Measurements from ENCODE around the gene RABL2B. TPM values are rescaled to one million over a fixed set of nuclear protein-coding genes. Genes with fewer than 3 reads are reported as not detected.
"Not testable (repeated sequence)": the region's sequence is repeated elsewhere in the genome, so short reads cannot be mapped to it uniquely, and the experiment has no call there.

Gene RABL2B
- polyA plus RNA-seq (ENCODE audit: insufficient read length) = 21.8 TPM

GRCh38 chr22:50783033-50783879 lies at the start of gene RABL2B:
RABL2B (minus strand) TSS chr22:50783636; CDS start chr22:50782294, 1,342 bp downstream.
- peak; percentile 43 for DNase-seq (ENCODE audit: low read depth)

- DNase-seq (ENCODE audit: low read depth) = not testable (repeated sequence)
Observed at GRCh38 chr22:50786936-50787335, 3.5 kb upstream of the RABL2B start.

DNA sequence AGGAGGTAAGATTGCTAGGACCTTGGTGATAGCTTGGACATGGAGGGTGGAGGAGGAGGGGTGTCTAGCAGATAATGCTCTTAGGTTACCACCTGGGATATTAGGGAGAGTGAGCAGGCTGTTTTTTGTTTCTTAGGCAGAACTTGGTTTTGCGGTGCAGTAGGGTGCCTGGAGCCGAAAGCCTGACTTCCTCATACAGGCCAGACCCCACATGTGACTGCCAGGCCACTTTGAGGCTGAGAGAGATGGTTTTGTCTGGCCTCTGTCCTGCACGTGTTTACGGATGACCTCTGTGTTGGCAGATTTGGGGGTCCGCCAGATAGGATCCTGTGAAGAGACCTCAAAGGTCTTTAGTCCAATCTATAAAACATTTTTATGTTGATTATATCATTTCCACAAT lies 1.9 kb upstream of the RABL2B start:
- DNase-seq (ENCODE audit: low read depth) = not testable (repeated sequence)

DNA sequence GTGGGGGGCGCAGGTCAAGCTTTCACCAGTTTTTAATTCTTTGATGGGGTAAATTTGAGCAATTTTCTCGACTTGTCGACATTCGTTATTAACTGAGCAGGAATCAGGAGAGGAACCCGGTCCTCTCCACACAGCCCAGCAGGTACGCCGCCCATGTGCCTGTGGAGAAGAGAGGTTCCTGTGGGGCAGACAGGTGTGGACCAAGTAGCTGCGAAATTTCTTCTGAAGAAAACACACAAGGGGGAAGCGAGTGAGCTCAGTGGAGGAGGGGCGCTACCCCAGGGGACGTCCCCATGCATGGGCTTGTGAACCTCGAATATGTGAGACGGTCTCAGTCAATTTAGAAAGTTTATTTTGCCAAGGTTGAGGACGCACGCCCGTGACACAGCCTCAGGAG lies 442 bp upstream of the RABL2B start:
- not testable (repeated sequence) for DNase-seq (ENCODE audit: low read depth)

- DNase-seq (ENCODE audit: low read depth) = not testable (repeated sequence)
Observed at GRCh38 chr22:50782253-50782652, 1.2 kb downstream of the RABL2B start.

- DNase-seq (ENCODE audit: low read depth) = not testable (repeated sequence)
Observed at GRCh38 chr22:50780244-50780643, 3.2 kb downstream of the RABL2B start.

GRCh38 chr22:50777631-50778030 lies 5.8 kb downstream of the RABL2B start:
- not testable (repeated sequence) for DNase-seq (ENCODE audit: low read depth)

GRCh38 chr22:50775132-50775531 lies 8.3 kb downstream of the RABL2B start:
- not testable (repeated sequence) for DNase-seq (ENCODE audit: low read depth)

- not testable (repeated sequence) for DNase-seq (ENCODE audit: low read depth)
Observed at GRCh38 chr22:50764288-50764687, 19.1 kb downstream of the RABL2B start.

GRCh38 chr22:50761829-50762228 lies 21.6 kb downstream of the RABL2B start:
- not testable (repeated sequence) for DNase-seq (ENCODE audit: low read depth)

GRCh38 chr22:50759597-50760341 lies 23.7 kb downstream of the RABL2B start:
- not testable (repeated sequence) for DNase-seq (ENCODE audit: low read depth)

GRCh38 chr22:50756949-50757491 lies 26.4 kb downstream of the RABL2B start:
- DNase-seq (ENCODE audit: low read depth) = not testable (repeated sequence)

DNA sequence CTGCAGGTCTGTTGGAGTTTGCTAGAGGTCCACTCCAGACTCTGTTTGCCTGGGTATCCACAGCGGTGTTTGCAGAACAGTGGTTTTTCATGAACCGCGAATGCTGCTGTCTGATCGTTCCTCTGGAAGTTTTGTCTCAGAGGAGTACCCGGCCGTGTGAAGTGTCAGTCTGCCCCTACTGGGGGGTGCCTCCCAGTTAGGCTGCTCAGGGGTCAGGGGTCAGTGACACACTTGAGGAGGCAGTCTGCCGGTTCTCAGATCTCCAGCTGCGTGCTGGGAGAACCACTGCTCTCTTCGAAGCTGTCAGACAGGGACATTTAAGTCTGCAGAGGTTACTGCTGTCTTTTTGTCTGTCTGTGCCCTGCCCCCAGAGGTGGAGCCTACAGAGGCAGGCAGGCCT lies 27.0 kb downstream of the RABL2B start:
- DNase-seq (ENCODE audit: low read depth) = not testable (repeated sequence)

DNA sequence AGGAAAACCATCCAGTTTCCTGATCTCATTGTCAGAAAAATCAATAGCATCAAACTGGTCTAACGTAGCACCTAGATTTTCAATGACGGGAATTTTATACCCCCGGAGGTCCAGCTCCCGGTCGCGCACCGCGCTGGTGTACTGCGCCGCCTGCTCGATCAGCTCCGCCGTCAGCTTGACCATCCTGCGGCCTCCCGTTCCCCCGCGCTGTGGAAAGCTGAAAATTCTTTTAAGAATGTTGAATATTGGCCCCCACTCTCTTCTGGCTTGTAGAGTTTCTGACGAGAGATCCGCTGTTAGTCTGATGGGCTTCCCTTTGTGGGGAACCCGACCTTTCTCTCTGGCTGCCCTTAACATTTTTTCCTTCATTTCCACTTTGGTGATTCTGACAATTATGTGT lies 28.2 kb downstream of the RABL2B start:
- not testable (repeated sequence) for DNase-seq (ENCODE audit: low read depth)

- not testable (repeated sequence) for DNase-seq (ENCODE audit: low read depth)
Observed at GRCh38 chr22:50749302-50750074, 33.9 kb downstream of the RABL2B start.

DNA sequence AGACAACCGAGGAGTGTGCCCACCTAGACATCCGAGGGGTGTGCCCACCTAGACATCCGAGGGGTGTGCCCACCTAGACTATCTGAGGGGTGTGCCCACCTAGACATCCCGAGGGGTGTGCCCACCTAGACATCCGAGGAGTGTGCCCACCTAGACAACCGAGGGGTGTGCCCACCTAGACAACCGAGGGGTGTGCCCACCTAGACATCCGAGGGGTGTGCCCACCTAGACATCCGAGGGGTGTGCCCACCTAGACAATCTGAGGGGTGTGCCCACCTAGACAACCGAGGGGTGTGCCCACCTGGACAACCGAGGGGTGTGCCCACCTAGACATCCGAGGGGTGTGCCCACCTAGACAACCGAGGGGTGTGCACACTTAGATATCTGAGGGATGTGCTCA lies 34.8 kb downstream of the RABL2B start:
- not testable (repeated sequence) for DNase-seq (ENCODE audit: low read depth)

DNA sequence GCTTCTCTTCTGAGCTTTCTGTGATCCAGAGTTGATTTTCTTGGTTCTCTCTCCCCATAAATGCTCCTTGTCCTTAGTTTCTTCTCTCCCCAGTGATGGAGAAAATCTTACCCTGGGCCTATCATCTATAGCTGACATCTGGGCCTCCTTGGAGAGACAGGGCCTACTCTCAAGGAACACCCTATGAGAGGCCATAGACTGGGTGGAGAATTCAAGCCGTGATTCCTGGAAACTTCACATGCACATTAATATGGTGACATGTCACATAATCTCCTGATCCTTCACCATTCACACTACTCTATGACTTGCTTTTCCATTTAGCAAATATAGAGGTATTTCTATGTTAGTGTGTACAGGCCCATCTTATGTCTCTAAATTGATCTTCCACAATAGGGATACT lies 35.9 kb downstream of the RABL2B start:
- DNase-seq (ENCODE audit: low read depth) = not testable (repeated sequence)

- DNase-seq (ENCODE audit: low read depth) = not testable (repeated sequence)
Observed at GRCh38 chr22:50744424-50744823, 39.0 kb downstream of the RABL2B start.

DNA sequence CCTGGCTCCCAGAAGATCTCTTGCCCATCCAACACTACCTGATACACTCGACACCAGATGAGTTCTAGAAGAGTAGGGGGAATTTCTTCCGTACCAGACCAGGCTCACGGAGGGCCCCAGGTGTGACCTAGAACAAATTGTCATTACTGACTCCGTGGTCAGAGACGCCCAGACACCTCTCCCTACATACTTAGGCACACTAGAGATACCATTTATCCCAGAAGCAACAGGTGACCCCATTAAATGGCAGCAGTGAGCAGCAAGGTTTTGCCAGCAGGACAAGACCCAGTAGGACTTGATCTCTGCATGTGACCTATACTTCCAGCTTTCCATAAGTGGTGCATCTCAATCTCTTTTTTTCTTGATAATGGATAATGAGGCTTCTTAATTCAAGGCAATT lies 42.7 kb downstream of the RABL2B start:
- not testable (repeated sequence) for DNase-seq (ENCODE audit: low read depth)

DNA sequence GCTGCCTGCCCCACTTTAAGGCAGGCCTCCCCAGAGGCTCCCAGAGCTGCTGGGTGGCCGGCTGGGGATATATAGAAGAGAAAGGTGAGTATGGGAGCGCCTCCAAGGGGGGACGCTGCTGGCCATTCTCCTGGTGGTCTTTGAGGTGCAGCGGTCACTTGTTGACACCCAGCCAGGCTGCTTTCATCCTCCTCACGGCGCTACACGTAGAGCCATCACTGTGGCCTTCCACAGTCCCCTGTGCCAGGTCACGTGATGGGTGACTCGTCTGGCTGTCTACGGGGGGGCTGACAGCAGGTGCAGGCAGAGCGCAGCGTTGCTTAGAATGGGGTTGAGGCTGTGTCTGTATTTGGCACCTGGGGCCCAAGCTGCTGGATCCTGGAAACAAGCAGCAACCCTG lies 43.5 kb downstream of the RABL2B start:
- DNase-seq (ENCODE audit: low read depth) = no peak

DNA sequence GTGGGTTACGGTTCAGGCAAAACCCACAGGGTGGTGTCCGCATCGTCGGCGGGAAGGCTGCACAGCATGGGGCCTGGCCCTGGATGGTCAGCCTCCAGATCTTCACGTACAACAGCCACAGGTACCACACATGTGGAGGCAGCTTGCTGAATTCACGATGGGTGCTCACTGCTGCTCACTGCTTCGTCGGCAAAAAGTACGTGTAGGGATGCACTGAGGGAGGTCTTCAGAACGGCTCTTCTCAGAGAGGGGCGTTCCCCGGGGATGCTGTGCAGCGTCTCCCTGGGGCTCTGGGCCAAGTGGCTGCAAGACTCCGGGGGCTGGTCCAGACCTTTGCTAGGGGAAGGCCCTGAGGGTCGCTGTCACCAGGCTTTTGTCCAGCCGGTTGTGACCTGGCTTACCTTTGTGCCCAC lies 44.2 kb downstream of the RABL2B start:
- no peak for DNase-seq (ENCODE audit: low read depth)
